Measurements from ENCODE around the gene KCNB1.

DNA sequence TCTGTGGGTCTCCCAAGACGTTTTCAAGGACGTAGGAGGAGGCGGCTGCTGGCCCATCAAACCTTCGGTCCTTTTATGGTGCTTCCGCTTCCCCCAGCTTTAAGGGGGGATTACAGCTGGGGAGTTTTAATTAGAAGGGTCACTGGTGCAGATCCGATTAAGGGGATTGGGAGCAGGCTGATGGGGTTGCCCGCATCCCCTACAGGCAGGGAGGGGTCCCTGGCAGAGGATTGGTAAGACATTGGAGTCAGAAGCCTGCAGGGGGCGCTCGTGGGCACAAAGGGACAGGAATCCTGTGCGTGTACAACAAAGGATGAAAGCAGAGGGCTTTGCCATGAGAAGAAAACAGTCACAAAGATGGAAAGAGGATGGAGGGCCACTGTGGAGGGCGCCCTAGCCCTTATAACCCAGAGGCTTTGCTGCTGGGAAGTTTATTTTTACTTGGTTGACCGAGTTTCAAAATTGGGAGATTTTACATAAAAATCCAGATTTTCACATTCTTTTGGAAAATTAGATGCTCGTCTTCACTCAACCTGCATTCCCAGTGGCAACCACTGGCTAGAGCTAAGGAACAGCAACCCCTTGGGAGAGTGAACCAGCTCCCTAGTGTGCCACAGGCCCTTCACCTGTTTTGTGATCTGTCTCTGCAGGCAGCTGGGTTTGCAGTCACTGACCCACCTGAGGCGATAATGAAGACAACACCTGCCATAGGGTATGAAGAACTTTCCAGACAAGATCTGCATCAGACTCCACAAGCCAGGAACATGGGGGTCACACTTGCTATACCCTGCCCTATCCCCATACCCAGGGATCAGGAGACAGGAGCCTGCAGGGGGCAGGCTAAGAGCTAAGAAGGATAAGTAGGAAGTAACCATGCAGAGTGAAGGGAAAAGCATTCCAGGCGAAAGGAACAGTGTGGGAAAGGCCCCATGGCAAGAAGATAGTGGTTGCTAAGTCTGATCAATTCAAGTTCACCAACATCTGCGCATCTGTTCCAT, 97.7 kb downstream of the KCNB1 start:
- TF ChIP-seq, protein P1, sequence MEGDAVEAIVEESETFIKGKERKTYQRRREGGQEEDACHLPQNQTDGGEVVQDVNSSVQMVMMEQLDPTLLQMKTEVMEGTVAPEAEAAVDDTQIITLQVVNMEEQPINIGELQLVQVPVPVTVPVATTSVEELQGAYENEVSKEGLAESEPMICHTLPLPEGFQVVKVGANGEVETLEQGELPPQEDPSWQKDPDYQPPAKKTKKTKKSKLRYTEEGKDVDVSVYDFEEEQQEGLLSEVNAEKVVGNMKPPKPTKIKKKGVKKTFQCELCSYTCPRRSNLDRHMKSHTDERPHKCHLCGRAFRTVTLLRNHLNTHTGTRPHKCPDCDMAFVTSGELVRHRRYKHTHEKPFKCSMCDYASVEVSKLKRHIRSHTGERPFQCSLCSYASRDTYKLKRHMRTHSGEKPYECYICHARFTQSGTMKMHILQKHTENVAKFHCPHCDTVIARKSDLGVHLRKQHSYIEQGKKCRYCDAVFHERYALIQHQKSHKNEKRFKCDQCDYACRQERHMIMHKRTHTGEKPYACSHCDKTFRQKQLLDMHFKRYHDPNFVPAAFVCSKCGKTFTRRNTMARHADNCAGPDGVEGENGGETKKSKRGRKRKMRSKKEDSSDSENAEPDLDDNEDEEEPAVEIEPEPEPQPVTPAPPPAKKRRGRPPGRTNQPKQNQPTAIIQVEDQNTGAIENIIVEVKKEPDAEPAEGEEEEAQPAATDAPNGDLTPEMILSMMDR (conservative IDR thresholded peaks at IDR 0.05; ENCODE audit: low read depth, low read length) = peak; percentile 57
- TF ChIP-seq POLR2A (IDR thresholded peaks at IDR 0.05; ENCODE audit: low read depth, low read length) = no peak
- no peak for TF ChIP-seq MAFK (IDR thresholded peaks at IDR 0.05; ENCODE audit: low read depth, low read length)
- TF ChIP-seq RAD21 (IDR thresholded peaks at IDR 0.05; ENCODE audit: low read length) = peak; percentile 38; the same call in 1 of the 2 replicates
- TF ChIP-seq, protein P2, sequence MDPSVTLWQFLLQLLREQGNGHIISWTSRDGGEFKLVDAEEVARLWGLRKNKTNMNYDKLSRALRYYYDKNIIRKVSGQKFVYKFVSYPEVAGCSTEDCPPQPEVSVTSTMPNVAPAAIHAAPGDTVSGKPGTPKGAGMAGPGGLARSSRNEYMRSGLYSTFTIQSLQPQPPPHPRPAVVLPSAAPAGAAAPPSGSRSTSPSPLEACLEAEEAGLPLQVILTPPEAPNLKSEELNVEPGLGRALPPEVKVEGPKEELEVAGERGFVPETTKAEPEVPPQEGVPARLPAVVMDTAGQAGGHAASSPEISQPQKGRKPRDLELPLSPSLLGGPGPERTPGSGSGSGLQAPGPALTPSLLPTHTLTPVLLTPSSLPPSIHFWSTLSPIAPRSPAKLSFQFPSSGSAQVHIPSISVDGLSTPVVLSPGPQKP (IDR thresholded peaks at IDR 0.05; ENCODE audit: borderline replicate concordance, low read depth, low read length) = no peak
- no peak for TF ChIP-seq FOS (IDR thresholded peaks at IDR 0.05; ENCODE audit: low read depth, low read length)
- TF ChIP-seq CEBPB (IDR thresholded peaks at IDR 0.05; ENCODE audit: low read depth, low read length) = no peak
- no peak for TF ChIP-seq NFE2L2 (IDR thresholded peaks at IDR 0.05; ENCODE audit: low read depth, low read length)
- peak; percentile 37; the same call in 1 of the 2 replicates for TF ChIP-seq SMC3 (IDR thresholded peaks at IDR 0.05; ENCODE audit: low read depth, low read length)

Data from IMR-90 (cell line).